Memory B cell (primary cell): ENCODE data around the gene FBXO36.

Experiments
- ATAC-seq: fragments of 150-1000 bp; cut with Tn5 transposase; 2 replicates; pipeline ENCODE4 v1.10.0; 2021; ENCODE audit warnings: low read depth, mild to moderate bottlenecking, moderate library complexity
- DNase-seq, 2 donors: peaks; one replicate each; pipeline ENCODE4 v3.0.0; 2022; ENCODE audit warnings: low spot score in 2 of 2
- H3K27ac Mint-ChIP-seq: one replicate; pipeline ENCODE4 v1.8.0; 2022; ENCODE audit warnings: mild to moderate bottlenecking, moderate library complexity, mixed read lengths
- H3K27me3 Mint-ChIP-seq: one replicate; pipeline ENCODE4 v1.8.0; 2022; ENCODE audit warnings: mixed read lengths
- H3K36me3 Mint-ChIP-seq: one replicate; pipeline ENCODE4 v1.8.0; 2022; ENCODE audit warnings: mild to moderate bottlenecking, mixed read lengths
- H3K4me1 Mint-ChIP-seq: one replicate; pipeline ENCODE4 v1.8.0; 2022; ENCODE audit warnings: mixed read lengths
- H3K4me3 Mint-ChIP-seq: one replicate; pipeline ENCODE4 v1.8.0; 2022; ENCODE audit warnings: mild to moderate bottlenecking, moderate library complexity, mixed read lengths
- H3K9me3 Mint-ChIP-seq: one replicate; pipeline ENCODE4 v1.8.0; 2022; ENCODE audit warnings: mixed read lengths

FBXO36 gene

DNA sequence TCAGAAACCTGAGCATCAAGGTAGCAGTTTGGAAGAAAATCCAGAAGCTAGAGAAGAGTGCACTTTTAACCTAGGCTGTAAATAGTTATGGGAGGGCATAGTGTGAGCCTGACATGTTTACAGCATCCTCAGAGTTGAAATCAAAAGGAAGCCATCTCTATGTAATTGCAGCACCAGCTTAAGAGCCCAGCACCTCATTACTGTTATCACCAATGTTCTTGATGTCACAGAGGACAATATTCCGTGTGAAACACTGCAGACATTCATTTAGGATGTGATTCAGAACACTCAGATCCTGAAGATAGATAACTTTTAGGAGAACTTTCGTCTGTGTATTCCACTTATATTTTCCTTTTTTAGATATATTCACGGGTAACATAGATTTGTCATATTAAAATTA lies 48.1 kb downstream of the FBXO36 start:
- H3K4me3 Mint-ChIP-seq, result no peak overlapping the region
- DNase-seq (no peak), ATAC-seq (no peak)
- H3K9me3 Mint-ChIP-seq, result no peaks in the 10 kb centered on the region
- no peak overlapping the region for H3K27ac Mint-ChIP-seq
- H3K27me3 Mint-ChIP-seq, result no peaks in the 10 kb centered on the region
- H3K4me1 Mint-ChIP-seq, result no peaks in the 10 kb centered on the region
- no peaks in the 10 kb centered on the region for H3K36me3 Mint-ChIP-seq

DNA sequence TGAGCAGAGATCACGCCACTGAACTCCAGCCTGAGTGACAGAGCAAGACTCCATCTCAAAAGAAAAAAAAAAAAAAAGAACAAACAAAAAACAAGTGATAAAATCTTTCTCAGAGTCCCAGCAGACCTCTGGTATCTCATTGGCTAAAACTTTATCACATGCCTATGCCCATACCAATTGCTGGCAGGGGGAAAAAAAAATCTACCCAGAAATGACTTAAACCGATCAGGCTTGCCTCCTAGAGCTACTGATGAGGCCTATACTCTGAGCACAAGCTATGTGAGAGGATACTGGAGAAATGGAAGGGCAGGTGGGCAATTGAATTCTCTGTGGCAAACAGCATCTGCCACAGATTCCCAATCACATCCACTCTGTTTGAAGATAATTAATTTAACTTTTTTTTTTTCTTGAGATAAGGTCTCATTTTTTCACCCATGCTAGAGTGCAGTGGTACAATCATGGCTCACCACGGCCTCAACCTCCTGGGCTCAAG lies 49.0 kb downstream of the FBXO36 start:
- H3K27me3 Mint-ChIP-seq, result no peaks in the 10 kb centered on the region
- no peaks in the 10 kb centered on the region for H3K36me3 Mint-ChIP-seq
- H3K9me3 Mint-ChIP-seq, result no peaks in the 10 kb centered on the region
- H3K4me1 Mint-ChIP-seq, result no peaks in the 10 kb centered on the region
- no peak for DNase-seq
- H3K4me3 Mint-ChIP-seq, result no peak overlapping the region
- no peak overlapping the region for H3K27ac Mint-ChIP-seq
- ATAC-seq, result no peak

DNA sequence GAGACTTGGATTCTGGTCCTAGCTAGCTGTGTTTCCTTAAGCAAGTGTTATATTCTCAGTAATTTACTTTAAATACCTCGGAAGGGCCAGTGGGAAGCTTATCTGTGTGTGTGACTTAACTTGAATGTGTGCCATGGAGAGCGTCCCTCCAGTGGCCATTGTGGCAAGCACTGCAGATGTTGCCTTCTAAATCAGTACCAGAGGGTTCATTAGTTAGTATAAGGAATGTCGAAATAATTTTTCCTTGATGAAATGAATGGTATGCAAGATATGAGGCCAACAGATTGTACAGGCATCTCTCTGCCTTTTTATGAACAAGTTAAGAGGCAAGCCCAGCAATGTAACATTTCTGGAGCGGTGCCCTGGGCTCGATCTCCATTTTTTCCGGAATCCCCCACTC lies 52.0 kb downstream of the FBXO36 start:
- Mint-ChIP-seq H3K27ac (no peak overlapping the region), H3K27me3 (no peaks in the 10 kb centered on the region), H3K9me3 (no peaks in the 10 kb centered on the region), H3K36me3 (peaks cover 2% of the 10 kb centered on the region), H3K4me1 (no peaks in the 10 kb centered on the region), H3K4me3 (no peak overlapping the region)
- no peak for ATAC-seq
- no peak for DNase-seq

DNA sequence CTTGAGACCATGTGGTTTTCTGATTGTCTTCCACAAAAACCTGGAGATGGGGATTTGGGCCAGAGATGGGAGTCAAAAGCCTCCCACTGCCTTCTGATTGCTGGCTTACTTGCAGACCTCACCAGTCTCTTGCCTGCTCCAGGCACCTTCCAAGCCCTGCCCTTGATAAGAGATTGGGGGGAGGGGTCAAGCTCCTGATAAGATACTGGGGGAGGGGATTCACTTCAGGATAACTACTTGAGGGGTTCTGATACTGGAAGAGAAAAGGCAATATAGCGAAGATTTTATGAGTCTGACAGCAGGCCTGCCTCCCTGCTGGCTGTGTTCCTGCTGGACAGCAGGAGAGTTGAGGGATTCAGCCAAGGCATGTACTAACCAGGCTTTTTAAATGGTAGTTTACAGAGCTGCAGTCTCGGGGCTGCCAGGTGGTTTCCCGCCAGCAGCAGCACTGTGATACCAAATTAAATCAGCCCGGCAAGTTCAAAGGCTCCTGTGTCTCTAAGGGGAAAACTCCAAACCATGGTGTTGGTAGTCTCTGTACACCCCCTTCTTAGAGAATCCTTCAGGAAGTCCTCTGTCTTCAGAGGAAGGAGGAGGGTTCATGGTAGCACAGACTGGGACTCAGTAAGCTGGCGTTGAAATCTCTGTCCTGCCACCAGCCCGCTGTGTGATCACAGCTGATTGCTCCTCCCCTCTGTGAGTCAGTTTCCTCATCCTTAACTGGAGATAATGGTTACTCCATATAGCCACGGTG lies 58.3 kb downstream of the FBXO36 start:
- H3K4me3 Mint-ChIP-seq, result no peak overlapping the region
- H3K36me3 Mint-ChIP-seq, result peaks cover 4% of the 10 kb centered on the region
- H3K27ac Mint-ChIP-seq, result no peak overlapping the region
- ATAC-seq, result no peak
- no peaks in the 10 kb centered on the region for H3K9me3 Mint-ChIP-seq
- no peaks in the 10 kb centered on the region for H3K27me3 Mint-ChIP-seq
- DNase-seq, result no peak
- H3K4me1 Mint-ChIP-seq, result peaks cover 3% of the 10 kb centered on the region

DNA sequence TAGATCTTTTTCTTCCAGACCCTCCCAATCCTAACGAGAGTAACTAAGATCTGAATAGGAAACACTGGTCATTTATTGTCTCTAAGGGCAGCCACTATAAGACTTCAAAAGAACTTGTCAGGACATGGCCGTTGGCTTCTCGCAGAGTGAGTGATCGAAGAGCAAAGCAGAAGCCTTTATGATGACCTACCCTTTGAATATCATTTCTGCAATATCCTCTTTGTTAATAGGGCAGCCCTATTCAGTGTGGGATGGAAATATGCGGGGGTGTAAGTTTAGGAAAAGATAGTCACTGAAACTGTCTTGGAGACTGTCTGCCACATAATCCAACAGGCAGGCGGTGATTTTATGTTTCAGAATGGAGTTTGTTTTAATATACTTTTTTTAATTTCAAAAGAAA lies 70.9 kb downstream of the FBXO36 start:
- no peak overlapping the region for H3K27ac Mint-ChIP-seq
- no peak for ATAC-seq
- no peak overlapping the region for H3K4me3 Mint-ChIP-seq
- peaks cover 2% of the 10 kb centered on the region for H3K4me1 Mint-ChIP-seq
- peaks cover 5% of the 10 kb centered on the region for H3K36me3 Mint-ChIP-seq
- no peak for DNase-seq
- H3K27me3 Mint-ChIP-seq, result peaks cover 2% of the 10 kb centered on the region
- peaks cover 4% of the 10 kb centered on the region for H3K9me3 Mint-ChIP-seq

DNA sequence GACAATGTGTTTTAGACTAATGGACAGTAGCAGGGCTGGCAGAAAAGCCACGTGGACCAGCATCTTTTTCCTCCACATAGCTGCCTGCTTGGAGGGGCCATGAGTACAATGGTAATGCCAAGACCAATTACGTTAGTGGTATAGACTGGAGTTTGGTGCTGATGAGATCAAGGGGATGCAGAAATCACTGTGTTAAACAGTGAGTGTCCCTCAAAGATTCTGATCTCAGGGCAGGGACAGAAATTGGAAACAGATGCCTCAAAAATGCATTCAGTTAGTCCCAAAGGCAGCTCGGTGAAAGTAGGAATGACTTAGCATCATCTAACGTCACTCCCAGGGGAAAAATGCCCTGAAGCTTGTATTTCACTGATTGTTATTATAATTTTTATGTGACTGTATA lies 74.0 kb downstream of the FBXO36 start:
- Mint-ChIP-seq H3K27me3 (peaks cover 2% of the 10 kb centered on the region), H3K36me3 (peaks cover 5% of the 10 kb centered on the region), H3K27ac (no peak overlapping the region), H3K4me1 (peaks cover 8% of the 10 kb centered on the region), H3K4me3 (no peak overlapping the region), H3K9me3 (peaks cover 4% of the 10 kb centered on the region)
- no peak for DNase-seq
- ATAC-seq, result no peak

DNA sequence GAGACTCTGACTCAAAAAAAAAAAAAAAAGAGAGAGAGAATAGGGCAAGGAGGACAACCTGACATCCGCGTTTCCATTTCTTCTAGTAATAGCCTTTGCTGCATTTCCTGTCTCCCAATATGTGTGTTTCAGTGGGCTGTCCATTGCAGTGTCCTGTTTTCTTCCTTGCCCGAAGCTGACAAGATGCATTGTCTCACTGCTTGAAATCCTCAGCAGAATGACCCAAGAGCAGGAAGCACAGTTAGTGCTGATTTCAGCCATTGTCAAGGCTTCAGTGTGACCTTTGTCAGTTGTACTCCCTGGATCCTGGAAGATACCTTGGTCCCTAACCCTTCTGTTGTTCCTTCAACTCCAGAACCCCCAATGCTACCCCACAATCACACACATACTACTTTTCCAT lies 75.3 kb downstream of the FBXO36 start:
- DNase-seq (no peak), ATAC-seq (no peak)
- no peaks in the 10 kb centered on the region for H3K27me3 Mint-ChIP-seq
- H3K36me3 Mint-ChIP-seq, result peaks cover 3% of the 10 kb centered on the region
- no peak overlapping the region for H3K4me3 Mint-ChIP-seq
- H3K9me3 Mint-ChIP-seq, result no peaks in the 10 kb centered on the region
- H3K4me1 Mint-ChIP-seq, result peaks cover 8% of the 10 kb centered on the region
- H3K27ac Mint-ChIP-seq, result no peak overlapping the region

DNA sequence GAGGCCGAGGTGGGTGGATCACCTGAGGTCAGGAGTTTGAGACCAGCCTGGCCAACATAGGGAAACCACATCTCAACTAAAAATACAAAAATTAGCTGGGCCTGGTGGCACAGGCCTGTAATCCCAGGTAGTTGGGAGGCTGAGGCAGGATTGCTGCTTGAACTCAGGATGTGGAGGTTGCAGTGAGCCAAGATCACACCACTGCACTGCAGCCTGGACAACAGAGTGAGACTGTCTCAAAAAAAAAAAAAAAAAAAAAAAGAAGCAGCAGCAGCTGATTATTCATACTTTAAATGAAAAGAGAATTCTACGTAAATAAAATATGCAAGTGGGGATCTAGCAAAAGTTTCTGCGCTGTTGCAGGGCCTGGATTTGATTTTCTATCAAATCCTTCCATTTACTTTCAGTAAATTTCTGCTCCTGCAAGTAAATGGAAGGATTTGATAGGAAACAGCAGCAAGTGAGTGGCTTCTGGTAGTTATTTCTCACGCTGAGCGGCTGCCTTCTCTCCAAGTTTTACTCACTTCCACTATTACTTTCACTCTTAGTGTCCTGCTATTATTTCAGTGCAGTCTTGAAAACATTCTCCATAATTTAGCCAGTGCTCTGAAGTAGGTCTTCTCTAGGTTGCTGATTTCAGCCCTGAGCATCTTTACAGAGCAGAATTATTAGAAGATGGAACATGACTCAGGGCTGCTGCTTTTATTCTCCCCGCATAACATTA lies 78.0 kb downstream of the FBXO36 start:
- Mint-ChIP-seq H3K27ac (peak overlapping the region; percentile 85), H3K9me3 (no peaks in the 10 kb centered on the region), H3K36me3 (no peaks in the 10 kb centered on the region), H3K27me3 (no peaks in the 10 kb centered on the region), H3K4me3 (peak overlapping the region; percentile 84), H3K4me1 (peaks cover 8% of the 10 kb centered on the region)
- ATAC-seq, result peak; percentile 91
- no peak for DNase-seq

DNA sequence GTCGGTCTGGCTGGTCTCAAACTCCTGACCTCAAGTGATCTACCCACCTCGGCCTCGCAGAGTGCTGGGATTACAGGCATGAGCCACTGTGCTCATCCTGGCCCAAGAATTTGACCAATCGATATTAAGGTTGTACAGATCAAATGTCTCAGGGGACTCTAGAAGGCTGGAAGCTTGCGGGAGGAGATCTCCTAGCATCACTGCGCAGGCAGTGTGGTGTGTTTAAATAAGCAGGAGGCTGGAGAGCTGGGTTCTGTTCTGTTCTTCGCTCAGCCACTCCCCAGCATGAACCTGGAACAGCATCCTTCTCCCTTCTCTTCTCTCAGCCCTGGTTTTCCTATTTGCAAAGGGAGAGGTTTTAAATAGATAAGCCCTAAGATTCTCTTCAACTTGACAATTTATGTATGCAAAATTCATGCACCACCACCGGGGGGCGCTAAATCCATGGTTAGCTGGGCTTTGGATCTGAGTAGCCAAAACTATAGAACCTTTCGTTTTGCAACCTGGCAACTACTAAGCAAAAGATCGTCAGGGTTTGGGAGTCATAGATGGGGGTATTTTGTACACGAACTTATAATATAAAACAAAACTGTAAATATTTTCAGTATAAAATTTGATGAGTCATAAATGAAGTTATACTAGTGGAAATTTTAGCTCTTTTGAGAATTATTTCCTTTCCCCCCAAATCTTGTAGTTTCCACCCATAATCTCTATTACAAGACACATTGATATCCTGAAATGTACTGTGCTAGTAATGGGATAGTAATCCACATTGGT lies 85.8 kb downstream of the FBXO36 start:
- Mint-ChIP-seq H3K4me3 (no peak overlapping the region), H3K27ac (no peak overlapping the region), H3K36me3 (no peaks in the 10 kb centered on the region), H3K4me1 (peaks cover 3% of the 10 kb centered on the region), H3K9me3 (no peaks in the 10 kb centered on the region), H3K27me3 (no peaks in the 10 kb centered on the region)
- DNase-seq (peak; percentile 73 to 79), ATAC-seq (peak; percentile 59)

DNA sequence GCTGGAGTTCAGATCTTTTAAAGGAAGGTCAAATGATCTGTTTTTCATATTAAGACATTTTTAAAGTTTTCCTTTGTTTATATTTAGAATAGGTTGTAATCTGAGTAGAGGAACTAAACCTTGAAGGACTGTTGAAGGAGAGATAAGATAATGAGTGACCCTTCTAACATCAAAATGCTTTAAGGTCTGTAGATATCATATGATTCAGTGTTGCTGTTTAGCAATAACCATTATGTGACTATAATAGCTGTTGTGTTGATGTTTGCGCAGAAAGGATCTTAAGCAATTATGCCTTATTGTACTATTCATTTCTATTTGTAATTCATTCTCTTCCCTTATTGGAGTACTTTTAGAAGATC lies 86.4 kb downstream of the FBXO36 start:
- Mint-ChIP-seq H3K27me3 (no peaks in the 10 kb centered on the region), H3K27ac (no peak overlapping the region), H3K9me3 (no peaks in the 10 kb centered on the region), H3K4me1 (peaks cover 3% of the 10 kb centered on the region), H3K36me3 (no peaks in the 10 kb centered on the region), H3K4me3 (no peak overlapping the region)
- ATAC-seq (no peak), DNase-seq (no peak)

DNA sequence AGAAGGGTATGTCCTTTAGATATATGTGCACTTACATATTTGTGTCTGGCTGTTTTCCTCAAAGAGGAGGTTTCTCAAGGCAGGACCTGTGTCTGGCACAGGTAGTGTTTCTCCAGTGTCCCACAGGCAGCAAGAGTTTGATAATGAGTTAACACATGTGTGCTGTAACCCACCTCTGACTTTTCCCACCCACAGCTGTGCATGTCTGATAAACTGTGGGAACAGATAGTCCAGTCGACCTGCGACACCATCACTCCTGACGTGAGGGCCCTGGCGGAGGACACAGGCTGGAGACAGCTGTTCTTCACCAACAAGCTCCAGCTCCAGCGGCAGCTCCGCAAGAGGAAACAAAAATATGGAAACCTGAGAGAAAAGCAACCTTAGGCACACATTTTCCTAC lies 88.2 kb downstream of the FBXO36 start:
- DNase-seq (no peak), ATAC-seq (no peak)
- Mint-ChIP-seq H3K36me3 (no peaks in the 10 kb centered on the region), H3K27ac (no peak overlapping the region), H3K9me3 (peaks cover 1% of the 10 kb centered on the region), H3K27me3 (no peaks in the 10 kb centered on the region), H3K4me3 (no peak overlapping the region), H3K4me1 (peaks cover 3% of the 10 kb centered on the region)

DNA sequence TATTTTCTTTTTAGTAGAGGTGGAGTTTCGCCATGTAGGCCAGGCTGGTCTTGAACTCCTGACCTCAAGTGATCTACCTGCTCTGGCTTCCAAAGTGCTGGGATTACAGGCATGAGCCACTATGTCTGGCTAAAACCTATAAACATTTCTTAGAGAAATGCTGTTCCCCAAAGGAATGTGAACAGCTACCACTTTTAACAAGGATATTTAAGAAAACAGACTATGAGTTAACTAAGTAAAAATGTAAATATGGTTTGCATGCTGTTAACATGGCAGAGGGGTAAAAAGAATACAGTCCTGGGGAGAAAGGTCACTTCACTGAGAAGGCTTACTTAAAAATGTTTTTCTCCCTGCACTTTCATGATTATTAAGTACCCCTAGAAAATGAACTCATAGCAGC lies 89.3 kb downstream of the FBXO36 start:
- no peak overlapping the region for H3K27ac Mint-ChIP-seq
- no peaks in the 10 kb centered on the region for H3K27me3 Mint-ChIP-seq
- DNase-seq (no peak), ATAC-seq (no peak)
- peaks cover 5% of the 10 kb centered on the region for H3K9me3 Mint-ChIP-seq
- H3K4me3 Mint-ChIP-seq, result no peak overlapping the region
- H3K4me1 Mint-ChIP-seq, result peaks cover 3% of the 10 kb centered on the region
- no peaks in the 10 kb centered on the region for H3K36me3 Mint-ChIP-seq

DNA sequence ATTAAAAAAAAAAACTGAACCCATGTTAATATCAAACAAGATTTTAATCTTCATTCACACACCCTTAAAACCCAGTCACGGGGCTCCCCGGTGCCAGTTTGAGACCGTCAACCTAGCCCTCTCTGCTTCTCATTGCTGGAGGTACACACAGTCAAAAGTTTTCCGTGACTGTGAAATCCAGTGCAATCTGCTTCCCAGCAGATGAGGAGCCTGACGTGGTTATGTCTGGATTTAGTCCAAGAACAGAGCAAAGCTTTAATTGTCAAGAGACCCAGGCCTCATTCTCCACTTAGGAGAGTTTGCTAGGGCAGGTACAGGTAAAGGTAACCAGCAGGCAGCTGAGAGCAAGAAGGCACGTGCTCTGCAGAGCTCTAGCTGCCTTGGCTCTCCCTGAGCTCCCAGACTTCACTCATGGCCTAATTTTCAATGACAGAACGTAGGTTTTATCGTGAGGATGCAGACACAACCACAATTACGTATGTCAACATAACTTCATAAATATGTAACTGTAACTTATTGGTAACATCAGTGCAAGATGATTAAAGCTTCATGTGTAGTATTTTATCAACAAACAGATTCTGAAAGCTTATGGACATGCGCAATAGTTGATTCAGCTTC lies 90.1 kb downstream of the FBXO36 start:
- Mint-ChIP-seq H3K9me3 (peaks cover 5% of the 10 kb centered on the region), H3K27ac (no peak overlapping the region), H3K4me3 (no peak overlapping the region), H3K27me3 (no peaks in the 10 kb centered on the region), H3K4me1 (peaks cover 3% of the 10 kb centered on the region), H3K36me3 (no peaks in the 10 kb centered on the region)
- DNase-seq (no peak), ATAC-seq (no peak)

DNA sequence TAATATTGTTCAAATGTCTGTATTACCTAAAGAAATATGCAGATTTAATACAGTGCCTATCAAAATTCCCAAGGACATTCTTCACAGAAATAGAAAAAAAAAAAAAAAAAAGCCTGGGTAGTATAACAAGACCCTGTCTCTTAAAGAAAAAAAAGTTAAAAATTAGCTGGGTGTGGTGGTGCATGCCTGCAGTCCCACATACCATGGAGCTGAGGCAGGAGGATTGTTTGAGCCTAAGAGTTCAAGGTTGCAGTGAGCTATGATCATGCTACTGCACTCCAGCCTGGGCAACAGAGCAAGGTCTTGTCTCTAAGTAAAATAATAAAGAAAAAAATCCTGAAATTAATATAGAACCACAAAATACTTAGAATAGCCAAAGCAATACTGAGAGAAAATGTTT lies 94.5 kb downstream of the FBXO36 start:
- no peak overlapping the region for H3K27ac Mint-ChIP-seq
- no peaks in the 10 kb centered on the region for H3K27me3 Mint-ChIP-seq
- no peaks in the 10 kb centered on the region for H3K36me3 Mint-ChIP-seq
- no peak overlapping the region for H3K4me3 Mint-ChIP-seq
- ATAC-seq, result no peak
- peaks cover 5% of the 10 kb centered on the region for H3K9me3 Mint-ChIP-seq
- no peak for DNase-seq
- H3K4me1 Mint-ChIP-seq, result no peaks in the 10 kb centered on the region
